HFFc6 (cell line): Measurements from ENCODE around the gene CD44. TPM values are rescaled to one million over a fixed set of nuclear protein-coding genes. Genes with fewer than 3 reads are reported as not detected.
A peak's percentile ranks its signal among the peaks of the same experiment; 100 is the strongest.

Source experiments
- DNase-seq: peaks from one replicate; pipeline ENCODE4 v3.0.0-alpha.2; 2018
- H3K27ac Mint-ChIP-seq: 2 replicates; pipeline ENCODE4 v1.8.0; 2020; ENCODE audit warnings: mild to moderate bottlenecking, mixed read lengths
- H3K27me3 Mint-ChIP-seq: 2 replicates; pipeline ENCODE4 v1.8.0; 2021; ENCODE audit warnings: mild to moderate bottlenecking, moderate library complexity, mixed read lengths; ENCODE audit not compliant: insufficient read depth
- H3K36me3 Mint-ChIP-seq: 2 replicates; pipeline ENCODE4 v1.8.0; 2021; ENCODE audit warnings: low read depth, mixed read lengths
- H3K4me1 Mint-ChIP-seq: 2 replicates; pipeline ENCODE4 v1.8.0; 2020; ENCODE audit warnings: low read depth, mixed read lengths
- H3K4me3 Mint-ChIP-seq: 2 replicates; pipeline ENCODE4 v1.8.0; 2020; ENCODE audit warnings: mild to moderate bottlenecking, moderate library complexity, mixed read lengths
- H3K9me3 Mint-ChIP-seq: 2 replicates; pipeline ENCODE4 v1.8.0; 2020; ENCODE audit warnings: mild to moderate bottlenecking, mixed read lengths
- total RNA-seq, 6 experiments: library from RNA; stranded (reverse); fragmentation: NEBNext Ultra II Directional; extraction: Animal tissue kit (Norgen Biotek cat#: 25700); gene quantifications; 2 replicates in 1 of 6; 3 replicates in 5 of 6; pipeline ENCODE4 v1.2.3, GENCODE V29; 2021
- TF ChIP-seq, protein P1 (sequence below): fragments of 200-600 bp; sonication (generic); IDR thresholded peaks from 2 replicates; pipeline ENCODE4 v1.5.0; 2021; ENCODE audit warnings: antibody characterized with exemption, mild to moderate bottlenecking

Gene CD44
- total RNA-seq, 6 experiments from 2014 or later = 1,912 to 2,221 (median 2,175) TPM

DNA sequence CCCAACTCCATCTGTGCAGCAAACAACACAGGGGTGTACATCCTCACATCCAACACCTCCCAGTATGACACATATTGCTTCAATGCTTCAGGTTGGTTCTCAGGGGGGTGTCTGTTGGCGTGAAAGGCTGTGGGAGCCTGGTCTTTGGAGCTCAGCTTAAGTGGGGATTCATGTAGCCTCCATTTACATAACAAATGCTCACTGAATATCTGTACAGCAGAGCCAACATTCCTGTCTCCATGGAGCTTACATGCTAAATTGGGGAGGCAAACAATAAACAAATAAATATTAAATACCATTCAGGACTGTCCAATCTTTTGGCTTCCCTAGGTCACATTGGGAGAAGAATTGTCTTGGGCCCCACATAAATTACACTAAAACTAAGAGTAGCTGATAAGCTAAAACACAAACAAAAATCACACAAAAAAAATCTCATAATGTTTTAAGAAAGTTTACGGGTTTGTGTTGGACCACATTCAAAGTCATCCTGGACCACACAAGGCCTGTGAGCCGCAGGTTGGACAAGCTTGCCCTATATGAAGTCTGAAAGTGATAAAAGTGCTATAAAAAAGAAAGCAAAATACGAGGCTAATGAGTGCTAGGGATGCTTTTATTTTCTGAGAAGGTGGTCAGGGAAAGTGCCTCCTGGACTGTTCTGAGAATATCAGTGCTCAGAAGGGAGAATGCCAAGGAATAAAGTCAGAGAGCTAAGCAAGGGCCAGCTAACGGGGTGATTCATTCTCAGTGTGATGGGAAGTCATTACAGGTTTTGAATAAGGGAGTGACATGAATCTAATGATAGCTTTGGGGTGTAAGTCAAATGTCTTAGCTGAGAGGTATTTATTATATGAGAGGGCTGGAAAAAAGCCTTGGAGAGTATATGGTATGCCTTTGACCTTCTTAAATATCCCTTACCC, 41.6 kb downstream of the CD44 start:
- Mint-ChIP-seq H3K36me3 (peaks cover 83% of the 10 kb centered on the region), H3K4me3 (peak overlapping the region; percentile 66), H3K27ac (peak overlapping the region; percentile 89), H3K27me3 (peaks cover 18% of the 10 kb centered on the region), H3K4me1 (peaks cover 93% of the 10 kb centered on the region), H3K9me3 (no peaks in the 10 kb centered on the region)
- TF ChIP-seq, protein P1, sequence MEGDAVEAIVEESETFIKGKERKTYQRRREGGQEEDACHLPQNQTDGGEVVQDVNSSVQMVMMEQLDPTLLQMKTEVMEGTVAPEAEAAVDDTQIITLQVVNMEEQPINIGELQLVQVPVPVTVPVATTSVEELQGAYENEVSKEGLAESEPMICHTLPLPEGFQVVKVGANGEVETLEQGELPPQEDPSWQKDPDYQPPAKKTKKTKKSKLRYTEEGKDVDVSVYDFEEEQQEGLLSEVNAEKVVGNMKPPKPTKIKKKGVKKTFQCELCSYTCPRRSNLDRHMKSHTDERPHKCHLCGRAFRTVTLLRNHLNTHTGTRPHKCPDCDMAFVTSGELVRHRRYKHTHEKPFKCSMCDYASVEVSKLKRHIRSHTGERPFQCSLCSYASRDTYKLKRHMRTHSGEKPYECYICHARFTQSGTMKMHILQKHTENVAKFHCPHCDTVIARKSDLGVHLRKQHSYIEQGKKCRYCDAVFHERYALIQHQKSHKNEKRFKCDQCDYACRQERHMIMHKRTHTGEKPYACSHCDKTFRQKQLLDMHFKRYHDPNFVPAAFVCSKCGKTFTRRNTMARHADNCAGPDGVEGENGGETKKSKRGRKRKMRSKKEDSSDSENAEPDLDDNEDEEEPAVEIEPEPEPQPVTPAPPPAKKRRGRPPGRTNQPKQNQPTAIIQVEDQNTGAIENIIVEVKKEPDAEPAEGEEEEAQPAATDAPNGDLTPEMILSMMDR = no peak
- peak; percentile 66 for DNase-seq

DNA sequence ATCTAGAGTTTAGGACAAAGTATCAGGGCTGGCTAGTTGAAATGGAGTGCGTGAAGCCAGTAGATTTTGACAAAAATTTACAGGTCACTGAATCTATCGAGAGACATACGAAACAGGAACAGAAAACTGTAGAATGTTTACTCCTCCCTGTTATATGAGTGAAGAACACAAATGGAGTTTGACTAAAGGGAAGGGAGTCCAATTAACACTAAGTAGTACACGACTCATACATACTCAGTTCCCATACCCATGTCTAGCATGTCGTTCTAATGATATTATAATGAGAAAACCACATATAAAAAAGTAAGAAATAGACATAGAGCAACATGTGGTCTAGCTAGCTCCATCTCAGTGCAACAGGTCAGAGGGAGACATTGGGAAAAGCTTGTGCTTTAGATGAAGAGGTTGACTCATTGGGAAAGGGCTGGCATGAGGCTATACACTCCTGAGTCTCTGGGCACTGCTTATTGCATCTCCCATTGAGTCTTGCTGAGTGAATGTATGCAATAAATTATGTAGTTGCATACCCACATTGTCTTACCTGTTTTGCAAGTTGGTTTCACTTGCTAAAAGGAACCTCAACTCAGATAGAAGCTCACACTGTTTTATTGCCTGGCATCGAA, 43.5 kb downstream of the CD44 start:
- TF ChIP-seq, protein P1 = no peak
- Mint-ChIP-seq H3K9me3 (no peaks in the 10 kb centered on the region), H3K4me1 (peaks cover 96% of the 10 kb centered on the region), H3K27ac (peak overlapping the region; percentile 80), H3K36me3 (peaks cover 78% of the 10 kb centered on the region), H3K4me3 (peak overlapping the region; percentile 44; the same call in 1 of the 2 replicates), H3K27me3 (peaks cover 21% of the 10 kb centered on the region)
- DNase-seq = no peak

DNA sequence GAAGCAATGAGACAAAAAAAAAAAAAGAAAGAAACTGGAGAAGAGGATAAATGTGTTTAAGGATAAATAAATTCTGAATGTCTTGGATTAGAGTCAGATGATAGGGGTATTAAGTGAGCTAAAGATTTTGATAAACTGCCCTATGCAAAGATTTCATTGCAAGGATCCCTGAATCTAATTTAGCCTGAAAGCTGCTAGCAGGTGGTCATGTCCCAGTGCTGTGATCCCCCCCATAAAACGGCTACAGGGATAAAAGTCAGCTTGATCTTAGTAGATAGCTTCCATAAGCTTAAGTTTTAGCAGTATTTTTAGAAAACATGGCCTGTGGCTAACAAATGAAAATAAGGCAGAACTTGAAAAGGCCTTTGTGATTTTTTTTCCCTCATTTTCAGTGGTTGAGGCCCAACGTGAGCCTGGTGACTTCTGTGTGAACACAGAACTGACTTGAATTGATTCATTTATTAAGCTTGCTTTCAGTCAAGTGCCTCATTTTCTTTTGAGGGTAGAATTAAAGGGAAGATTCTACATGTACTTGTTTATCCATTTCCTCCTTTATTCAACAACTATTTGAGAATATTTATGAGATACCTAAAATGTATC, 44.5 kb downstream of the CD44 start:
- H3K4me3 Mint-ChIP-seq = peak overlapping the region; percentile 44; the same call in 1 of the 2 replicates
- H3K36me3 Mint-ChIP-seq = peaks cover 79% of the 10 kb centered on the region
- H3K4me1 Mint-ChIP-seq = peaks cover 96% of the 10 kb centered on the region
- H3K9me3 Mint-ChIP-seq = no peaks in the 10 kb centered on the region
- TF ChIP-seq, protein P1 = no peak
- peaks cover 30% of the 10 kb centered on the region for H3K27me3 Mint-ChIP-seq
- H3K27ac Mint-ChIP-seq = peak overlapping the region; percentile 80
- DNase-seq = no peak

DNA sequence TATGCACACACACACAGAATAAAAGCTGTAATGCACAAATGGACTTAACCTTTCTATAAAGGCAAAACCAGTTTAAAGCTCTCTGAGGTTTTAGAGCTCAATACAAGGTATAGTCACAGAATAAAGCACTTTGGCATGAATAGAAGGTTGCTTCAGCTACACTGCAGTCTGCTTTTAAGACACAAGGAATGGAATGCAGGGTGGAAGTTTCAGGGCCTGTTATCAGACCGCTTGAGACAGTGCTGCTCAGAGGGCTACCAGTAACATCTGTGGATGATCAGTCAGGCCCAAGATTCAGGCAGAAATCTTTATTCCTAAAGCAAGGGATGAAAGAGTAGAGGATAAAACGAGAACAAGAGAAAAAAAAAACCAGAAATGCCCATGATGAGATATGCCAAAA, 46.7 kb downstream of the CD44 start:
- DNase-seq = no peak
- H3K4me3 Mint-ChIP-seq = peak overlapping the region; percentile 33; the same call in 1 of the 2 replicates
- TF ChIP-seq, protein P1 = no peak
- H3K4me1 Mint-ChIP-seq = peaks cover 95% of the 10 kb centered on the region
- H3K36me3 Mint-ChIP-seq = peaks cover 79% of the 10 kb centered on the region
- peak overlapping the region; percentile 70 for H3K27ac Mint-ChIP-seq
- peaks cover 35% of the 10 kb centered on the region for H3K27me3 Mint-ChIP-seq
- no peaks in the 10 kb centered on the region for H3K9me3 Mint-ChIP-seq

DNA sequence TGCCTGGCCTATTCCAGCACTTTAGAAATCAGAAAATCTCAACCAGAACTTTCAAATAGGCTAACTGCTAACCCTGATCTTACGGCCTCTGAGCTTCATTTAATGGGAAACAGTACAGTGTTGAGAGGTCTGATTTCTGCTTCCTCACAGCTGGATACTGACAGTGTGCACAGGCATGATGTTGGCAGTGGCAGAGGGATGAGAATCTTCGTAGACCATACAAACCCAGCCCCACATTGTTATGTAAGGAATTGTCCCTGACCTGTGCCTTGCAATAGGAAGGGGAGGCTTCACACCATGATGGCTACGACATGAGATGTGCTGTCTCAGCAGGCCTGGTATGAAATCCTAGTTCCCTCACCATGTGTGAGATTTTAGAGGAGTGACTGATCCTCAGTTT, 49.0 kb downstream of the CD44 start:
- H3K4me1 Mint-ChIP-seq = peaks cover 97% of the 10 kb centered on the region
- peak overlapping the region; percentile 81 for H3K27ac Mint-ChIP-seq
- DNase-seq = no peak
- TF ChIP-seq, protein P1 = no peak
- peaks cover 35% of the 10 kb centered on the region for H3K27me3 Mint-ChIP-seq
- H3K9me3 Mint-ChIP-seq = no peaks in the 10 kb centered on the region
- H3K36me3 Mint-ChIP-seq = peaks cover 81% of the 10 kb centered on the region
- H3K4me3 Mint-ChIP-seq = no peak overlapping the region; the same call in 1 of the 2 replicates
